Measurements from ENCODE around the gene CTSZ.

- TF ChIP-seq CTCF (IDR thresholded peaks at IDR 0.05; ENCODE audit: low read depth, low read length) (no peak), EZH2phosphoT487 (IDR thresholded peaks at IDR 0.05; ENCODE audit: low read depth) (no peak)
Measured at GRCh38 chr20:59024111-59024530, 17.1 kb upstream of the CTSZ start.

Data from OCI-LY3 (cell line).